ENCODE measurements around the gene WDR5. TPM values are rescaled to one million over a fixed set of nuclear protein-coding genes. Genes with fewer than 3 reads are reported as not detected.

The WDR5 gene
- total and polyA plus RNA-seq, 2 of the 13 experiments (the other 11 are each of a cell fraction or from before 2014, with no cell fraction given), result 34.3 TPM

GRCh38 chr9:134200730-134201129, 64.8 kb downstream of the WDR5 start:
- in situ Hi-C loops (cut with HindIII; ENCODE audit: extremely low pct_ligation_motif_present, low pct_unique_long_range_greater_than_20kb), result no loop called here
- H3K27me3 ChIP-seq (ENCODE audit: control insufficient read depth in 1 of 2, insufficient read depth in 2 of 2, low read length in 2 of 2), result peaks cover 2 to 11% of the 10 kb centered on the region in 2 experiments; a peak in 2 of 5 replicates
- no peaks in the 10 kb centered on the region for H4K20me1 ChIP-seq (ENCODE audit: insufficient read depth, low read length)
- H3K27ac ChIP-seq (ENCODE audit: extremely low read length, insufficient read depth, low read length), result no peak overlapping the region
- peaks cover 21% of the 10 kb centered on the region for H3K4me1 ChIP-seq (ENCODE audit: insufficient read depth, low read length)
- no peak overlapping the region for H3K4me3 ChIP-seq (replicated peaks in 1 of 3; ENCODE audit: insufficient read depth in 1 of 3, low read depth in 2 of 3, low read length in 3 of 3)
- H2AFZ ChIP-seq (ENCODE audit: low read length), result no peak overlapping the region
- ATAC-seq (no peak), FAIRE-seq (no peak), DNase-seq (ENCODE audit: low spot score) (no peak)
- no peak overlapping the region for H3K4me2 ChIP-seq (ENCODE audit: low read depth, low read length)
- 0% methylated on average over 1 of the region's 1 CpG for WGBS (ENCODE audit: low lambda C conversion rate)
- no peak for TF ChIP-seq NFATC3 (CRISPR knock-in tag; IDR thresholded peaks at IDR 0.05)
- intact Hi-C loops (cut with micrococcal nuclease; ENCODE audit: unreplicated experiment), result no loop called here
- H3K36me3 ChIP-seq (replicated peaks in 1 of 2; ENCODE audit: control insufficient read depth in 1 of 2, insufficient read depth in 2 of 2, low read length in 2 of 2), result no peaks in the 10 kb centered on the region
- no peaks in the 10 kb centered on the region for H3K79me2 ChIP-seq (ENCODE audit: insufficient read depth, low read length)
- no peak overlapping the region for H3K9ac ChIP-seq (ENCODE audit: insufficient read depth, low read depth, low read length)
- no TSS peak for BruUV-seq (replicated peaks)
- CTCF ChIA-PET (ENCODE audit: low intra/inter-chr PET ratio, low total read pairs), result no interaction called here
- no peaks in the 10 kb centered on the region for H3K9me3 ChIP-seq (ENCODE audit: low read length)
- POLR2A ChIA-PET, result no interaction called here

- no peak overlapping the region for H2AFZ ChIP-seq (ENCODE audit: low read length)
- no TSS peak for BruUV-seq (replicated peaks)
- intact Hi-C loops (cut with micrococcal nuclease; ENCODE audit: unreplicated experiment), result no loop called here
- FAIRE-seq (no peak), DNase-seq (ENCODE audit: low spot score) (no peak), ATAC-seq (no peak)
- peaks cover 36% of the 10 kb centered on the region for H3K4me1 ChIP-seq (ENCODE audit: insufficient read depth, low read length)
- no peaks in the 10 kb centered on the region for H3K9me3 ChIP-seq (ENCODE audit: low read length)
- H3K4me2 ChIP-seq (ENCODE audit: low read depth, low read length), result no peak overlapping the region
- in situ Hi-C loops (cut with HindIII; ENCODE audit: extremely low pct_ligation_motif_present, low pct_unique_long_range_greater_than_20kb), result no loop called here
- ChIA-PET CTCF (ENCODE audit: low intra/inter-chr PET ratio, low total read pairs) (no interaction called here), POLR2A (no interaction called here)
- H3K79me2 ChIP-seq (ENCODE audit: insufficient read depth, low read length), result no peaks in the 10 kb centered on the region
- no peak overlapping the region for H3K4me3 ChIP-seq (replicated peaks in 1 of 3; ENCODE audit: insufficient read depth in 1 of 3, low read depth in 2 of 3, low read length in 3 of 3)
- peaks cover 2 to 6% of the 10 kb centered on the region in 2 experiments; a peak in 2 of 5 replicates for H3K27me3 ChIP-seq (ENCODE audit: control insufficient read depth in 1 of 2, insufficient read depth in 2 of 2, low read length in 2 of 2)
- no peaks in the 10 kb centered on the region for H4K20me1 ChIP-seq (ENCODE audit: insufficient read depth, low read length)
- H3K36me3 ChIP-seq (replicated peaks in 1 of 2; ENCODE audit: control insufficient read depth in 1 of 2, insufficient read depth in 2 of 2, low read length in 2 of 2), result no peaks in the 10 kb centered on the region
- TF ChIP-seq MAFK (conservative IDR thresholded peaks at IDR 0.05 in 1 of 2, IDR thresholded peaks at IDR 0.05 in 1 of 2; ENCODE audit: low read length in 2 of 2) (peak; percentile 44 to 50; a peak in 3 of 4 replicates), FOXP4 (CRISPR knock-in tag; IDR thresholded peaks at IDR 0.05) (no peak)
- no peak overlapping the region for H3K27ac ChIP-seq (ENCODE audit: extremely low read length, insufficient read depth, low read length)
- WGBS (ENCODE audit: low lambda C conversion rate), result 3% methylated on average over 2 of the region's 2 CpGs
- no peak overlapping the region for H3K9ac ChIP-seq (ENCODE audit: insufficient read depth, low read depth, low read length)
These were observed 67.3 kb downstream of the WDR5 start for GRCh38 chr9:134203224-134203623.
